Transverse colon (tissue), 4 donors: ENCODE data around the gene CCDC82. TPM values are rescaled to one million over a fixed set of nuclear protein-coding genes. Genes with fewer than 3 reads are reported as not detected.

Source experiments
- DNase-seq: peaks from one replicate; pipeline ENCODE4 v3.0.0-alpha.2; 2019
- H3K27ac ChIP-seq, 4 donors: fragments of 200-600 bp; sonication (generic); 2 replicates each; pipeline ENCODE4 v1.5.1; 2016 to 2018; ENCODE audit warnings: inconsistent platforms in 4 of 4
- H3K27me3 ChIP-seq: fragments of 200-600 bp; sonication (generic); 2 replicates; pipeline ENCODE4 v1.5.1; 2017; ENCODE audit warnings: inconsistent platforms
- H3K36me3 ChIP-seq, 4 donors: fragments of 200-600 bp; sonication (generic); 2 replicates each; pipeline ENCODE4 v1.5.1; 2017 to 2019; ENCODE audit warnings: inconsistent platforms in 4 of 4
- H3K4me1 ChIP-seq, 4 donors: fragments of 200-600 bp; sonication (generic); 2 replicates each; pipeline ENCODE4 v1.5.1; 2017 to 2020; ENCODE audit warnings: inconsistent platforms in 4 of 4
- H3K4me3 ChIP-seq, 4 donors: fragments of 200-600 bp; sonication (generic); 1 replicate in 1 of 4; 2 replicates in 3 of 4; pipeline versions ENCODE4 v1.5.1 to v1.6.1; 2017 to 2019; ENCODE audit warnings: inconsistent platforms in 4 of 4
- H3K9me3 ChIP-seq, 2 donors: fragments of 200-600 bp; sonication (generic); 2 replicates each; pipeline ENCODE4 v1.5.1; 2017 to 2019; ENCODE audit warnings: inconsistent platforms in 2 of 2
- CTCF ChIP-seq, 5 experiments: fragments of 200-600 bp in 3 of 5; fragments of 450-650 bp in 2 of 5; sonication (generic) in 3 of 5; IDR thresholded peaks; 1 replicate in 2 of 5; 2 replicates in 3 of 5; pipeline ENCODE4 v1.5.1; 2016 to 2017; ENCODE audit warnings: antibody characterized with exemption in 5 of 5, inconsistent platforms in 3 of 5, mild to moderate bottlenecking in 2 of 5, moderate library complexity in 1 of 5
- EP300 ChIP-seq: sonication (generic); formaldehyde crosslinking; IDR thresholded peaks from one replicate; pipeline ENCODE4 v1.6.1; 2017; ENCODE audit warnings: antibody characterized with exemption, low read depth
- POLR2A ChIP-seq: fragments of 450-650 bp; IDR thresholded peaks from one replicate; pipeline ENCODE4 v1.6.1; 2016; ENCODE audit warnings: antibody characterized with exemption, mild to moderate bottlenecking, moderate library complexity
- POLR2AphosphoS5 ChIP-seq, 3 donors: sonication (generic); formaldehyde crosslinking; IDR thresholded peaks; one replicate each; pipeline ENCODE4 v1.6.1; 2016; ENCODE audit warnings: antibody characterized with exemption in 3 of 3
- WGBS, 2 donors: methylation state at CpG; one replicate each; pipeline ENCODE4 v1.1.5; 2018; ENCODE audit warnings: low coverage in 1 of 2; 5-methylcytosine and 5-hydroxymethylcytosine counted together
- in situ Hi-C, 4 donors: fragments of 200-750 bp; cut with MboI; loops; one replicate each; pipeline versions ENCODE4 v1.15.0 to v1.15.1; 2017; ENCODE audit warnings: low sequenced_read_pairs in 3 of 4, low pct_ligation_motif_present in 1 of 4, low pct_unique_long_range_greater_than_20kb in 1 of 4
- intact Hi-C: fragments of 100-400 bp; cut with DNase I; formaldehyde crosslinking; loops from one replicate; pipeline ENCODE4 v1.15.1; 2023; ENCODE audit warnings: low total_unique reads
- total RNA-seq, 4 donors: library from RNA; depleted of rRNA; stranded (reverse); fragments of >200 nt; gene quantifications; one replicate each; pipeline ENCODE4 v1.1.0, GENCODE V29; 2016

CCDC82 gene
- total RNA-seq, 4 donors from 2014 or later: 9.6 to 41.1 (median 23.8) TPM

GRCh38 chr11:96322775-96323641, 66.7 kb downstream of the CCDC82 start:
- no peaks in the 10 kb centered on the region for H3K27me3 ChIP-seq
- H3K36me3 ChIP-seq: no peaks in the 10 kb centered on the region
- no peak overlapping the region for H3K4me3 ChIP-seq
- intact Hi-C loops: no loop called here
- TF ChIP-seq POLR2AphosphoS5 (IDR thresholded peaks at IDR 0.05): no peak
- no peak for TF ChIP-seq POLR2A
- no peak for TF ChIP-seq EP300
- TF ChIP-seq CTCF (IDR thresholded peaks at IDR 0.05): no peak
- peaks cover 4 to 15% (median 6%) of the 10 kb centered on the region in 4 donors for H3K4me1 ChIP-seq
- DNase-seq: no peak
- in situ Hi-C loops: no loop called here
- H3K9me3 ChIP-seq: no peaks in the 10 kb centered on the region
- 91 to 95% methylated on average over 9 to 10 of the region's 10 CpGs for WGBS, 2 donors
- H3K27ac ChIP-seq: no peak overlapping the region

- peaks cover 4 to 29% (median 8%) of the 10 kb centered on the region in 4 donors for H3K4me1 ChIP-seq
Measured at GRCh38 chr11:96321091-96321490, 68.6 kb downstream of the CCDC82 start.

GRCh38 chr11:96319898-96320656, 69.6 kb downstream of the CCDC82 start:
- WGBS, 2 donors: 88 to 93% methylated on average over 2 of the region's 2 CpGs
- Histone ChIP-seq H3K36me3 (no peaks in the 10 kb centered on the region), H3K27ac (no peak overlapping the region), H3K9me3 (no peaks in the 10 kb centered on the region), H3K4me3 (no peak overlapping the region), H3K27me3 (no peaks in the 10 kb centered on the region), H3K4me1 (peaks cover 0 to 33% (median 10%) of the 10 kb centered on the region in 4 donors)
- TF ChIP-seq CTCF (IDR thresholded peaks at IDR 0.05): no peak
- TF ChIP-seq POLR2AphosphoS5 (IDR thresholded peaks at IDR 0.05): no peak
- TF ChIP-seq EP300: no peak
- TF ChIP-seq POLR2A: no peak
- intact Hi-C loops (no loop called here), in situ Hi-C loops (no loop called here)
- no peak for DNase-seq

More at GRCh38 chr11:96321091-96321490, 68.6 kb downstream of the CCDC82 start:
- no peak for DNase-seq
- Histone ChIP-seq H3K27ac (no peak overlapping the region), H3K4me3 (no peak overlapping the region), H3K27me3 (no peaks in the 10 kb centered on the region), H3K36me3 (no peaks in the 10 kb centered on the region), H3K9me3 (no peaks in the 10 kb centered on the region)
- TF ChIP-seq EP300 (no peak), POLR2AphosphoS5 (IDR thresholded peaks at IDR 0.05) (no peak), CTCF (IDR thresholded peaks at IDR 0.05) (no peak), POLR2A (no peak)
- intact Hi-C loops: no loop called here
- 83 to 92% methylated on average over 4 to 5 of the region's 5 CpGs for WGBS, 2 donors
- in situ Hi-C loops: no loop called here

GRCh38 chr11:96318850-96319249, 70.9 kb downstream of the CCDC82 start:
- Histone ChIP-seq H3K27me3 (no peaks in the 10 kb centered on the region), H3K4me1 (peaks cover 9 to 43% (median 22%) of the 10 kb centered on the region in 4 donors), H3K9me3 (no peaks in the 10 kb centered on the region), H3K36me3 (no peaks in the 10 kb centered on the region), H3K4me3 (no peak overlapping the region), H3K27ac (no peak overlapping the region)
- intact Hi-C loops (no loop called here), in situ Hi-C loops (no loop called here)
- TF ChIP-seq POLR2AphosphoS5 (IDR thresholded peaks at IDR 0.05) (no peak), POLR2A (no peak), EP300 (no peak), CTCF (IDR thresholded peaks at IDR 0.05) (no peak)
- WGBS, 2 donors: 91% methylated on average over 3 of the region's 3 CpGs; no CpG with 5 or more reads in 1 of the 2 donors
- no peak for DNase-seq
